ENCODE results near the gene PPP1R9B.

- TF ChIP-seq, protein P1, sequence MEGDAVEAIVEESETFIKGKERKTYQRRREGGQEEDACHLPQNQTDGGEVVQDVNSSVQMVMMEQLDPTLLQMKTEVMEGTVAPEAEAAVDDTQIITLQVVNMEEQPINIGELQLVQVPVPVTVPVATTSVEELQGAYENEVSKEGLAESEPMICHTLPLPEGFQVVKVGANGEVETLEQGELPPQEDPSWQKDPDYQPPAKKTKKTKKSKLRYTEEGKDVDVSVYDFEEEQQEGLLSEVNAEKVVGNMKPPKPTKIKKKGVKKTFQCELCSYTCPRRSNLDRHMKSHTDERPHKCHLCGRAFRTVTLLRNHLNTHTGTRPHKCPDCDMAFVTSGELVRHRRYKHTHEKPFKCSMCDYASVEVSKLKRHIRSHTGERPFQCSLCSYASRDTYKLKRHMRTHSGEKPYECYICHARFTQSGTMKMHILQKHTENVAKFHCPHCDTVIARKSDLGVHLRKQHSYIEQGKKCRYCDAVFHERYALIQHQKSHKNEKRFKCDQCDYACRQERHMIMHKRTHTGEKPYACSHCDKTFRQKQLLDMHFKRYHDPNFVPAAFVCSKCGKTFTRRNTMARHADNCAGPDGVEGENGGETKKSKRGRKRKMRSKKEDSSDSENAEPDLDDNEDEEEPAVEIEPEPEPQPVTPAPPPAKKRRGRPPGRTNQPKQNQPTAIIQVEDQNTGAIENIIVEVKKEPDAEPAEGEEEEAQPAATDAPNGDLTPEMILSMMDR (IDR thresholded peaks at IDR 0.05; ENCODE audit: borderline replicate concordance, extremely low read depth, low read length, poor library complexity, severe bottlenecking) = no peak
- no peak for TF ChIP-seq EZH2 (IDR thresholded peaks at IDR 0.05; ENCODE audit: borderline replicate concordance, low read depth, low read length, severe bottlenecking)
These were observed 46.3 kb upstream of the PPP1R9B start for GRCh38 chr17:50196826-50197225.
